Spleen (tissue), 7 donors: Measurements from ENCODE around the gene OR5C1.

Experiments
- POLR2A ChIP-seq, 3 donors: fragments of 450-650 bp; IDR thresholded peaks; one replicate each; pipeline ENCODE4 v1.5.1; 2017; ENCODE audit warnings: antibody characterized with exemption in 3 of 3, mild to moderate bottlenecking in 1 of 3
- POLR2AphosphoS5 ChIP-seq, 3 donors: sonication (generic); formaldehyde crosslinking; IDR thresholded peaks; one replicate each; pipeline ENCODE4 v1.5.1; 2017; ENCODE audit warnings: antibody characterized with exemption in 3 of 3
- TF ChIP-seq, protein P1 (sequence below), 11 experiments: fragments of 200-600 bp in 7 of 11; fragments of 450-650 bp in 4 of 11; sonication (generic) in 4 of 11; IDR thresholded peaks in 8 of 11; conservative IDR thresholded peaks in 3 of 11; 1 replicate in 7 of 11; 2 replicates in 4 of 11; pipeline versions ENCODE4 v1.4.0 to v1.8.0; 2016 to 2021; ENCODE audit warnings: antibody characterized with exemption in 11 of 11, inconsistent platforms in 4 of 11, mild to moderate bottlenecking in 1 of 11
- donor health status: DM: no; HTN: no; CAD: no; lungs with moderate emphysema.
- donor health status: DM: no; HTN: no; CAD: no.
- donor health status: DM: no; HTN: no; CAD: no.

DNA sequence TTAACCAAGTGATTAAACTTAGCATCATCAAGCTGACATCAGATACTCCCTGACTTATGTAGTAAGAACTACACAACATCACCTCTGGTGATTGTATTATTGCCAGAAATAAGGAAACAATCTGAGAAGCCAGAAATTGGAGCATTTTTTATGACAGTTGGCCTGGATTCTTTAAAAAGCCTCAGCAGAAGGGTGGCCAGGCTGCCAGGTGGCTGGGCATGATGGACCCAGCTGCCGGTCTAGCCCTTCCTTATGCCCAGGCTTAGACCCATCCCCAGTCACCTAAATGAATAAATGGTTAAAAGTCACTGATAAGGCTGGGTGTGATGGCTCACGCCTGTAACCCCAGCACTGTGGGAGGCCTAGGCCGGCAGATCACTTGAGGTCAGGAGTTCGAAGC, 24.0 kb downstream of the OR5C1 start:
- TF ChIP-seq, protein P1, sequence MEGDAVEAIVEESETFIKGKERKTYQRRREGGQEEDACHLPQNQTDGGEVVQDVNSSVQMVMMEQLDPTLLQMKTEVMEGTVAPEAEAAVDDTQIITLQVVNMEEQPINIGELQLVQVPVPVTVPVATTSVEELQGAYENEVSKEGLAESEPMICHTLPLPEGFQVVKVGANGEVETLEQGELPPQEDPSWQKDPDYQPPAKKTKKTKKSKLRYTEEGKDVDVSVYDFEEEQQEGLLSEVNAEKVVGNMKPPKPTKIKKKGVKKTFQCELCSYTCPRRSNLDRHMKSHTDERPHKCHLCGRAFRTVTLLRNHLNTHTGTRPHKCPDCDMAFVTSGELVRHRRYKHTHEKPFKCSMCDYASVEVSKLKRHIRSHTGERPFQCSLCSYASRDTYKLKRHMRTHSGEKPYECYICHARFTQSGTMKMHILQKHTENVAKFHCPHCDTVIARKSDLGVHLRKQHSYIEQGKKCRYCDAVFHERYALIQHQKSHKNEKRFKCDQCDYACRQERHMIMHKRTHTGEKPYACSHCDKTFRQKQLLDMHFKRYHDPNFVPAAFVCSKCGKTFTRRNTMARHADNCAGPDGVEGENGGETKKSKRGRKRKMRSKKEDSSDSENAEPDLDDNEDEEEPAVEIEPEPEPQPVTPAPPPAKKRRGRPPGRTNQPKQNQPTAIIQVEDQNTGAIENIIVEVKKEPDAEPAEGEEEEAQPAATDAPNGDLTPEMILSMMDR (IDR thresholded peaks at IDR 0.05 in 8 of 11, conservative IDR thresholded peaks at IDR 0.05 in 3 of 11), result no peak
- TF ChIP-seq POLR2A (IDR thresholded peaks at IDR 0.05), result no peak
- TF ChIP-seq POLR2AphosphoS5 (IDR thresholded peaks at IDR 0.05), result no peak
